Activated CD4-positive, alpha-beta T cell treated with anti-CD3 and anti-CD28 coated beads, Interleukin-2, amount 50 U/mL, for 24 hours (primary cell): ENCODE results near the gene SPAG8.

Source experiments
- DNase-seq, 2 donors: peaks; one replicate each; pipeline ENCODE4 v3.0.0-alpha.2; 2020; ENCODE audit warnings: low read depth in 1 of 2, low spot score in 1 of 2

SPAG8 gene

GRCh38 chr9:35813434-35814105 lies 1.5 kb upstream of the SPAG8 start:
- no peak for DNase-seq

- DNase-seq, result no peak
These were observed 559 bp downstream of the SPAG8 start for GRCh38 chr9:35811381-35812024.

GRCh38 chr9:35810122-35810521 lies 1.9 kb downstream of the SPAG8 start:
- no peak for DNase-seq

- DNase-seq, result no peak
These were observed 3.6 kb downstream of the SPAG8 start for GRCh38 chr9:35808433-35808832.

- no peak for DNase-seq
These were observed 6.0 kb downstream of the SPAG8 start for GRCh38 chr9:35806101-35806500.

- no peak for DNase-seq
These were observed 10.5 kb downstream of the SPAG8 start for GRCh38 chr9:35801328-35802128.

GRCh38 chr9:35800530-35800929 lies 11.5 kb downstream of the SPAG8 start:
- no peak for DNase-seq

- DNase-seq, result peak in 1 of 2 donors; percentile 53
These were observed 13.2 kb downstream of the SPAG8 start for GRCh38 chr9:35798658-35799374.

GRCh38 chr9:35797311-35798109 lies 14.6 kb downstream of the SPAG8 start:
- DNase-seq, result no peak

GRCh38 chr9:35795695-35796094 lies 16.4 kb downstream of the SPAG8 start:
- no peak for DNase-seq

GRCh38 chr9:35793461-35793860 lies 18.6 kb downstream of the SPAG8 start:
- no peak for DNase-seq

- DNase-seq, result no peak
These were observed 19.2 kb downstream of the SPAG8 start for GRCh38 chr9:35792826-35793225.

- DNase-seq, result no peak
These were observed 19.8 kb downstream of the SPAG8 start for GRCh38 chr9:35792024-35792813.

- DNase-seq, result no peak
These were observed 20.7 kb downstream of the SPAG8 start, which contains the start of gene NPR2 for GRCh38 chr9:35791297-35791921. NPR2 (plus strand) TSS chr9:35791591; CDS start chr9:35792409, 818 bp downstream.

GRCh38 chr9:35790385-35791296 lies 21.4 kb downstream of the SPAG8 start:
- DNase-seq, result peak; percentile 19 to 45

GRCh38 chr9:35790025-35790384 lies 22.1 kb downstream of the SPAG8 start:
- no peak for DNase-seq

GRCh38 chr9:35789541-35789940 lies 22.5 kb downstream of the SPAG8 start:
- DNase-seq, result no peak

- DNase-seq, result no peak
These were observed 28.6 kb downstream of the SPAG8 start for GRCh38 chr9:35783418-35783817.
